Stimulated activated CD4-positive, alpha-beta T cell treated with anti-CD3 and anti-CD28 coated beads, Interleukin-15, amount 100 ng/mL, for 24 hours (primary cell): Measurements from ENCODE around the gene HCFC2.
"Not testable (repeated sequence)": the region's sequence is repeated elsewhere in the genome, so short reads cannot be mapped to it uniquely, and the experiment has no call there.

ENCODE experiments used
- DNase-seq: peaks from one replicate; pipeline ENCODE4 v3.0.0-alpha.2; 2020

HCFC2 gene

DNA sequence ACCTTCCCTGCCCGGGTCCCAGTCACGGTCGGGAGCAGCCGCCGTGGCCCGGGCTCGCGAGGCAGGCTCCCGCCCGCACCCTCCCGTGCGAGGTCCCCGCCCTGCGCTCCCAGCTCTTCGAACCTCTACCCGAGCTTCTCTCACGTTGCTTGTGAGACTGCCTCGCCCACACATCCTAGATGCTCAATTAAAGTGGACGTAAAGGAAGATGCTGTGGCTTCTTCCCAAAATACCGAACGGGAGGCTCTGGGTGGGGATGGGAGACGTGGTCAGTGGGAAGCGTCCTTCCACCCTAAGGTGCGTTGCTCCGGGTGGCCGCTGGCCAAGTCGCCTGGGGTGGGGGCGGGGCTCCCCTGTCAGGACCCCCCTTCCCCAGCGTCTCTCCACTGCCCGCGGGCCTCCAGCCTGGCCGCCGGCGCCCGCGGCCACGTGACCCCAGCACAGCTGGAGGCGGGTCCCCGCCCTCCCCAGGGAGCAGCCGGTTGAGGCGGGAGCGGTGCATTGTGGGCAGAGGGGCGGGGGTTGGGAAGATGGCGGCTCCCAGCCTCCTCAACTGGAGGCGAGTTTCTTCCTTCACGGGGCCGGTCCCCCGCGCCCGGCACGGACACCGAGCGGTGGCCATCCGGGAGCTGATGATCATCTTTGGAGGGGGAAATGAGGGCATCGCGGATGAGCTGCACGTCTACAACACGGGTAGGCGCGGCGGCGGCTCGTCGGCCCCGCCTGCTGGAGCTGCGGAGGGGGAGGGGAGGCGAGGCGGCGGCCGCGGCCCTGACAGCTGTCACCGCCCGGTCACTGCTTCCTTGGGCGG is at the start of gene HCFC2:
HCFC2 (plus strand) TSS at position 501 of the 811 bp plus-strand sequence; CDS start at position 531, 30 bp downstream.
- DNase-seq = peak; percentile 95

DNA sequence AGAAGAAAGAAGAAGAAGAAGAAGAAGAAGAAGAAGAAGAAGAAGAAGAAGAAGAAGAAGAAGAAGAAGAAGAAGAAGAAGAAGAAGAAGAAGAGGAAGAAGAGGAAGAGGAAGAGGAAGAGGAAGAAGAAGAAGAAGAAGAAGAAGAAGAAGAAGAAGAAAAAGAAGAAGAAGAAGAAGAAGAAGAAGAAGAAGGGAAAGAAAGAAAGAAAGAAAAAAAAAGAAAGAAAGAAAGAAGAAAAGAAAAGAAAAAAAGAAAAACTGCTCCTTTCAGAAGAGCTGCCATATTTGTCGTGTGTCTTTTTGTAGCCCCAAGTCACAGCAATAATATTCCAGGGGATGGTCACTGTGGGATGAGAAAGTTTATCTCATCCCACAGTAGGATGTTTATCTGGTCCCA is 42.5 kb upstream of the HCFC2 start:
- not testable (repeated sequence) for DNase-seq

DNA sequence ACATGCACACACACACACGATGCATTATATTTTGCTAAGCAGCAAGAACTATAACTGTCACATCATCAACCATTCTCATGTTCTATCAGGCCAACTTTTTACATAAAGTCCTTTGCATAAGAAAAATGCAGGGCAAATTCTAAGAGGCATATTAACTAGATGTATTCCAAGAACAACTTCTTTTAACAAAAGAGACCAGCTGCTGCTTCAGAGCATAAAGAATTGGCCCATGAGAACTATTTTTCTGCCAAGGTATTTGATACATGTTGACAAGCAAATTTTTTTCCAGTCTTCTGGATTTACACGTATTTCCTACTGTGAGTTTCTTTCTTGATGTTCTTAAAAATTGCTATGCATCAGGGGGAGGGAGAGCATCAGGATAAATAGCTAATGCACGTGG is 41.5 kb upstream of the HCFC2 start:
- no peak for DNase-seq

DNA sequence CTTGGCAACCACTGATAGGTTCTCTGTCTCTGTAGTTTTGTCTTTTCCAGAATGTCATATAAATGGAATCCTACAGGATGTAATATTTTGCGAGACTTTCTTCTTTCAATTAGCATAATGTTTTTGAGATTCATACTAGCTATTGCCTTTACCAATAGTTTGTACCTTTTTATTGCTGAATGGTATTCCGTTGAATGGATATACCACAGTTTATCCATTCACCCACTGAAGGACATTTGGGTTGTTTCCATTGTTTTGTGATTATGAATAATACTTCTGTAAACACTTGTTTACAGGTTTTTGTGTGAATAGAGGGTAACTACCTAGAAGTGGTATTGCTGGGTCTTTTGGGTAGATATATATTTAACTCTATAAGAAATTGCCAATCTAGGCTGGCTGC is 40.6 kb upstream of the HCFC2 start:
- no peak for DNase-seq

DNA sequence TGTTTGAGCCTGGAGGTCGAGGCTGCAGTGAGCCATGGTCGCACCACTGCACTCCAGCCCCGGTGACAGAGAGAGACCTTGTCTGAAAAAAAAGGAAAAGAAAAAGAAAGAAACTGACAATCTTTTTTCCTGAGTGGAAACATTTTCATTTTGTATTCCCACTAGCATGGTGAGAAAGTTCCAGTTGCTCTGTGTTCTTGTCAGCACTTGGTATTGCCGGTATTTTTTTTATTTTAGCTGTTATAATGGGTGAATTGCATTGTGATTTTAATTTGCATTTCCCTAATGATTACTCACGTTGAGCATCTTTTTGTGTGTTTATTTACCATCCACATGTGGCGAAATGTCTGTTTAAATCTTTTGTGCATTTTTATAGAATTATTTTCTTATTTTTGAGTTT is 40.0 kb upstream of the HCFC2 start:
- DNase-seq = no peak

DNA sequence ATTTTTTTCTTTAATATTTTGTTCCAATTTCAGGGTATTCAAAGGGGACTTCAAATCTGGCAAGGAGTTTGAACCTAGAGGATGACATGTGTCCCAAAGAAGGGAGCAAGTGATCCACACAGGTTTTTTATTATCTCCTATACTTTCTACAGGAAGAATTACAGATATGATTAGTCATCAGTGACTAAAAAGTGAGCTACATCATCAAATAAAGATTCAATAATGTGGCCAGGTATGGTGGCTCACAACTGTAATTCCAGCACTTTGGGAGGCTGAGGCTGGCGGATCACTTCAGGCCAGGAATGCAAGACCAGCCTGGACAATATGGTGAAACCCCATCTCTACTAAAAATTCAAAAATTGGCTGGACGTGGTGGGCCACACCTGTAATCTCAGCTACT is 38.6 kb upstream of the HCFC2 start:
- no peak for DNase-seq

DNA sequence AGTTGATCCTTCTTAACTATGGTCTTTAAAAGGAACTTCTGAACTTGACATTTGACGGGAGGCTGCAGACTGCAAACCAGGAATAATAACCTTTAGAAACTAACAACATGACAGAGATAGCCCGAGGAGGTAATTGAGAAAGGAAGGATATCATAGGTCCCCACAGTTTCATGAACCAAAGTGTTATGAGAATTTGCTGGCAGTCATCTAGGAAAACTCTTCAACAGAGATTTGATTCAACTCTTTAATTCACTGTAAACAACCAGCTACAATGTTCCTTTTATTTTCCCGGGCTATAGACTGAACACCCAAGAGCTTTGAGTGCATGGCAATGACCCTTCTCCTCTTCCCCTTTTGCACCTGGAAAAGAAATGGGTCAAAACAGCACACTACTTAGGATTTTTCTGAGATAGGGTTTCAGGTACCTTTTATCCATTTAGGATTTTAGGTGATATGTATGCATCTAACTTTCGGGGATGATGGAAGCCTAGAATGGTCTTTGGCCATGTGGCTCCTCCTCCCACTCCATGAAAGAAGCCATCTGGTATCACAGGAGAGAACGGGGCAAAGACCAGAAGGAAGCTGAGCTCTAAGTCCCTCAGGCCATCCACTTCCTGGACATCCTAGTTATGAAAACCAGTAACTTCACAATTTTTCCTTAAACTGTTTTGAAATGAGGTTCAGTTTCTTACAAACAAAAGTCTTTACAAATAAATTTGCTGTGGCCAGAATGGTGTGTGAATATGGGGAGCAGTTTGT is 37.3 kb upstream of the HCFC2 start:
- DNase-seq = no peak

DNA sequence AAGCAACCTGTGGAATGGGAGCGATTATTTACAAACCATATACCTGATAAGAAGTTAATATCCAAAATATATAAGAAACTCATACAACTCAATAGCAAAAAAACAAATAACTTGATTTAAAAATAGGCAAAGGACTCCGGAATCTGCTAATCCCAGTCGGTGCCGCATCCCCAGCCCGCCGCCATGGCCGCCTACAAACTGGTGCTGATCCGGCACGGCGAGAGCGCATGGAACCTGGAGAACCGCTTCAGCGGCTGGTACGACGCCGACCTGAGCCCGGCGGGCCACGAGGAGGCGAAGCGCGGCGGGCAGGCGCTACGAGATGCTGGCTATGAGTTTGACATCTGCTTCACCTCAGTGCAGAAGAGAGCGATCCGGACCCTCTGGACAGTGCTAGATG is 33.7 kb upstream of the HCFC2 start:
- DNase-seq = not testable (repeated sequence)

DNA sequence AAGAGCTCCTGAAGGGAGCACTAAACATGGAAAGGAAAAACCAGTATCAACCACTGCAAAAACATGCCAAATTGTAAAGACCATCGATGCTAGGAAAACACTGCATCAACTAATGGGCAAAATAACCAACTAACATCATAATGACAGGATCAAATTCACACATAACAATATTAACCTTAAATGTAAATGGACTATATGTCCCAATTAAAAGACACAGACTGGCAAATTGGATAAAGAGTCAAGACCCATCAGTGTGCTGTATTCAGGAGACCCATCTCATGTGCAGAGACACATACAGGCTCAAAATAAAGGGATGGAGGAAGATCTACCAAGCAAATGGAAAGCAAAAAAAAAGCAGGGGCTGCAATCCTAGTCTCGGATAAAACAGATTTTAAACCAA is 28.2 kb upstream of the HCFC2 start:
- DNase-seq = not testable (repeated sequence)

DNA sequence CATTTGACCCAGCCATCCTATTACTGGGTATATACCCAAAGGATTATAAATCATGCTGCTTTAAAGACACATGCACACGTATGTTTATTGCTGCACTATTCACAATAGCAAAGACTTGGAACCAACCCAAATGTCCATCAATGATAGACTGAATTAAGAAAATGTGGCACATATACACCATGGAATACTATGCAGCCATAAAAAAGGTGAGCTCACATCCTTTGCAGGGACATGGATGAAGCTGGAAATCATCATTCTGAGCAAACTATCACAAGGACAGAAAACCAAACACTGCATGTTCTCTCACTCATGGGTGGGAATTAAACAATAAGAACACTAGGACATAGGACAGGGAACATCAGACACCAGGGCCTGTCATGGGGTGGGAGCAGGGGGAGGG is 24.6 kb upstream of the HCFC2 start:
- DNase-seq = not testable (repeated sequence)

DNA sequence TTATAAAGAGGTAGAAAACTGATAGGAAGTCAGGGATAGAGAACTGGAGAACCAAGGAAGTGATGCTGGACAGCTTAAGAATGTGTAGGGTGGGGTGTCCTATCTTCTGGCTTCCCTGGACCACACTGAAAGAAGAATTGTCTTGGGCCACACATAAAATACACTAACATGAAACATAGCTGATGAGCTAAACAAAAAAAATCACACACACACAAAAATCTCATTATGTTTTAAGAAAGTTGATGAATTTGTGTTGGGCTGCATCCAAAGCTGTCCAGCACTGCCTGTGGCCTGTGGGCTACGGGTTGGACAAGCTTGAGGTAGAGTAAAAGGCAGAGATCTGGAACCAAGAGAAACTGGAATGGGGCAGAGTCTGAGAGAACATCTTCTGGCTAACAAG is 21.8 kb upstream of the HCFC2 start:
- no peak for DNase-seq

DNA sequence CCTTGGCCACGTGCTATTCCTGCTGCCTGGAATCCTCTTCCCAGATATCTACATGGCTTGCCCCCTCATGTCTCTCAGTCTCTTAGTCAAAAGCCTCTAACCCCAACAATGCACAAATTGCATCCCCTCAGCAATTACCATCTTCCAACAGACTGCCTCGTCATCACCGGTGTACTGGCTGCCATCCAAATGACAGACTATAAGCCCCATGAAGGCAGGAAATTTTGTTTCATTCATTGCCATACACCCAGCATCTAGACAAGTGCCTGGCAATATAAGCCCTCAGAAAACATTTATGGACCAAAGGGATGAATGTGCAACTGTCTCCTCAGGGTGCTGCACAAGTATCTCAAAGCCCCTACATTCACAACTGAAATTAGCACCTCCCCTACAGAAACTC is 20.2 kb upstream of the HCFC2 start:
- no peak for DNase-seq

DNA sequence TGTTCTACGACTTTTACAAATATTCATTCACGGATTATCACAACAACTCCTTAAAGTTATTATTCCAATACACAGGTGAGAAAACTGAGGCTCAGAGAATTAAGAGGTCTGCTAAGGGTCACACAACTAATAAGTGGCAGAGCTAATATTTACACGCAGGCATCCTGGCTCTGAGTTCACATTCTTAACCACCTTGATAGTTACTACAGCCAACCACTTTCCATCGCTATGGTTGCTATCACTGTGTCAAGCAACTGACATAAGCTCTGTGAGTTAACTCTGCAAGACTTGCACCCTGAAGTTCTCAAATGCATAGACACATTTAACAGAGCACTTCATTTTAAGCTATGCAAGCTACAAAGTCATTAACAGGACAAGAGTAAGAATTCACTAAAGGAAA is 18.0 kb upstream of the HCFC2 start:
- no peak for DNase-seq

DNA sequence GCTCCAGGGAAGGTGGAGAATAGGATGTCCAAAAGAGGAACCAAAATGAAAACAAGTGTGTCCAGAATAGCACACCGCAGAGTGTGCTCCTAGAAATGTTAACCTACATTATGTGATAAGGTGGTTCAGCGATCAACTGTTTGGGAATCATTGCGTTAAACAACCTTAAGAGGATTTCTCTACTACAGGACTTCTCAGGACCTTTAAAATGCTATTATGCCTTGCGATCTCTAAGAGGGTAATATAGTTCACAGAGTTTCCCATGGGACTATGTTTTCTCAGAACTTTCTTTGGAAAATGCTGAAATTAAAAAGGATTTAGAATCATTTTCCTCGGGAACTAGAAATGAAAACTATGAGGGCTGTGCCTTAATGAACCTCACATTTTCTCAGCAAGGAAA is 16.2 kb upstream of the HCFC2 start:
- DNase-seq = no peak

DNA sequence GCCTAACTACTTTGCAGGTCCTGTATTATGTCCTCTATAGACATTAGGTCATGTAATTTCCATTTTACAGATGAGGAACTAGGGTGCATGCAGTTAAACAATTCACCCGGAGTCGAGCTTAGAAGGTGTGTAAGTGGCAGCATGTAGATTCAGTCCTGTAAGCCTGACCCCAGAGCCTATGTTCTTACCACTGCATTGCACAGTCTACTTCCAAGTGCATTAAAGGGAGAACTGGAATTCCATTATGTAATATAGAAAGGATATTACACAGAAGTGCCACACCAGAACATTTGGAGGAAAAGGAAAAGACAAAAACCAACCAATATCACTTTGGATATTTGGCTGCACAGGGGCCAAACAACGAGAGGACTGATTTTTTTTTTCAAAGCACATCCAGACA is 15.5 kb upstream of the HCFC2 start:
- no peak for DNase-seq

DNA sequence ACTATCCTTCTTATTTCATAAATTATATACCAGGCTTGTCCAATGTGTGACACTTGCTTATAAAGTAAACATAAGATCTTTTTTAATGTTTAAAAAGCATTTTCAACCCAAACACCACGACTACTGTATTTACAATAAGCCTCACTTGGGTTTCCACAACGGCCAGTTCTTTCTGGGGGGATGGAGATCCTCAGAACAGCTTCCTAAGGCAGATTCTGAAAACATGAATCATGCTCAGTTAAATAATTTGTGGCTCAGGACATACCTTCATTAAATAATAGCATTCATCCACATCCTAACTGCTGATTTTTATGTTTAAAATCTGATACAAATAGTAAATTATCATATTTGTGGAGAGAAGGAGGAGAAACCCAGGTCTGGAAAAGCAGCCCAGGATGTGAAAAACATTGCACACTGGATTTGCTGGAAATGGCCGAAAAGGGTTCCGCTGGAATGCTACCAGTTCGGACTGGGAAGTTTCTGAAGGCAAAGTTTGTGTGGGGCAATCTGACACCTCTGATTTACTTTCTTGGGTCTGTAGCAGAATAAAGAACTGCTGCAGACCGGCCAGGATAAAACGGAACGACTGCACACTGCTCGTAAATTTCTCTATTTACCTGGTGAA is 14.9 kb upstream of the HCFC2 start:
- DNase-seq = no peak

DNA sequence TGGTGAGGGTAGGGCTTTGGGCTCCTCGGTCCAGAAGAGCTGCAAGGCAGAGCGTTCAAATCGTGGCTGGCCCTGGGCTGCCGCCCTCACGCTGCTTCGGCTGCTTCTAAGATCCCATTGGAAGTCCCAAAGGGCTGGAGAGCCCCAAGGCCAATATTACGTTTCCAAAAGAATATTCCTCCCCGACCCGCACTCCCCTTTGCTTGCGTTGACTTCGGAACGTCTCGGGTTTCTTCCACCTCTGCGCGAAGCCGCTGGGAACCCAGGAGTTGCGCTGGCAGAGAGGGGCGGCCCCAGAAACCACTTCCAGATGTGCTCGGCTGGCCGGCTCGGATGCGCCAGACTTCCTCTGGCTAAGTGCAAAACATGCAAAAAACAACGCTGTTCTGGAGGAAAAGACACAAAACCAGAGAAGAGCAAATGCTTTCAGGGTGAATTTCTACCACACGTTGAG is 14.4 kb upstream of the HCFC2 start, which contains the start of gene GLT8D2:
GLT8D2 (minus strand) TSS at position 285 of the 454 bp plus-strand sequence. CDS start 30,539 bp downstream, outside the sequence.
- DNase-seq = peak; percentile 24

DNA sequence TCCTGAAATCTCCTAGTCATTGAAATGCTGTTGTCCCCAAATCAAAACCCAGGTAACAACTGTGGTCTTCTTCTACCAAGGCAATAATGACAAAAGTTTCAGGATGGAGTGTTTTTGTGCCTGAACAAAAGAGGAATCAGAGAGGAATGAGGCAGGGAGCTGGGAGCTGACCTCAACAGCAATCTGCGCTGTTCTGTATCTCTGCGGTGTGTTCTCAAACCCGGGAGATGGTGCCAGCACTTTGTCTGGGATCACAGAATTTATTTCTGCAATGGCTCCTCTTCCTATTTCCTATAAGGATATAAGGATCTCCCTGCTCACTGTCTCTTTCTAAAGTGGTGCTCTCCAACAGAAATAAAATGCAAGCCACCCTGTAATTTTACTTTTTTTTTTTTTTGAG is 13.9 kb upstream of the HCFC2 start:
- no peak for DNase-seq

DNA sequence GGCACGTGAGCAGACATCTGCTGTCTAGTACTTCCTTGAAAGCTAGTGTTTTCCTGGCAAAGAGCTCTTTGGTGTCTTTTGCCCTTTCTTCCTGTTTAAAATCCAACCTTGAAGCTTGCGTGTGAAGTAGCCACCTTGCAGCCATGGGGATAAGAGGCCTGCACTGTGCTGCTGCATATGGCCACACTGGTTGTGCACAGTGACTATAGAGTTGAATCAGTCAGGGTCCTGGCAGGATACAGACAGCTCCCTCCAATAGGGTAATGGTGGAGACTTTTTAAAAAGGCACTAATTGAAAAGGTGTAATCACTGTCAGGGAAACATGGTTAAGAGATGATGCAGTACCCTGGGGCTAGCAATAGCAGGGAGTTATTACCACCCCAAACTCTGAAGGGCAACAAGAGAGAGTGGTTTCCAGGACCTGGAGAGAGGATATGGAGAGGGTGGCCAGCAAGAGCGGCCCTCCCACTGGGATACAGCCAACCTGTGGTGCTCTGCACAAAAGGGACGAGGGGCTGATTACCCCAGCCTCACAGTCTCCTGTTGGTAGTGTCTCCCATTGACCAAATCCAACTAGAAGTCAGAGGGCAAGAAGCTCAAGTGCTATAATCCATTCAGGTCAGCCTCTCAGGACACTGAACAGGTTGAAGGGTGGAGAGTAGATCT is 9.5 kb upstream of the HCFC2 start:
- DNase-seq = no peak

DNA sequence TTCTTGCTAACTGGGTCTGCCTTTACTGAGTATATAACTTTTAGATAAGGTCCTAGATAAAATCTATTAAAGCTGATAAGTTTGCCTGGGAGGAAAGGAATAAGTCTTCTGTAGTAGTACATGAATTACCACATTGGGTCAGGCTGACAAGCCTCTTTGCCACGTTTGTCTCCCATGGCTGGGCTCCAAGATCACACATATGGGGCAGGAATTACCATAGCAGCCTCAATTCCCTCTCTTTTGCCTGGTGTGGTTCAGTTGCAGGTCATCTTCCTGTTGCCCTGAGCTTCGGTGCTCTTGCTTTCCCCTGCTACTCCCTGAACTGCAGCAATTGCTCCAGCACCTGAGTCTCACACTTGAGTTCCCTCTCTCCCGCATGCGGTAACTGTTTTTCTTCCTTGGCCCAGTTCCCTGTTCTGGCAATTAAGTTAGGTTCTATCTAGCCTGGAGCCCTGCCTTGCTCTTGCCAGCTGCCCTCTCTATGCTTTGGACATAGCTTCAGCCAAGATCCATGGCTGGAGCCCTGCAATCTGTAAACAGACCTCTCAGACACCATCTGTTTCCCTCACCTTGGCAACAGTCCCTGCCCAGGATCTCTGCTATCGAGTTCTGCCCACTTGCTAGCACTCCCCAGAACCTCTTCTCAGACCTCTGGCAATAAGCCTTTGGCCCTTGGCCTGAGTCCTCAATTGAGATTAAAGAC is 8.5 kb upstream of the HCFC2 start:
- no peak for DNase-seq

DNA sequence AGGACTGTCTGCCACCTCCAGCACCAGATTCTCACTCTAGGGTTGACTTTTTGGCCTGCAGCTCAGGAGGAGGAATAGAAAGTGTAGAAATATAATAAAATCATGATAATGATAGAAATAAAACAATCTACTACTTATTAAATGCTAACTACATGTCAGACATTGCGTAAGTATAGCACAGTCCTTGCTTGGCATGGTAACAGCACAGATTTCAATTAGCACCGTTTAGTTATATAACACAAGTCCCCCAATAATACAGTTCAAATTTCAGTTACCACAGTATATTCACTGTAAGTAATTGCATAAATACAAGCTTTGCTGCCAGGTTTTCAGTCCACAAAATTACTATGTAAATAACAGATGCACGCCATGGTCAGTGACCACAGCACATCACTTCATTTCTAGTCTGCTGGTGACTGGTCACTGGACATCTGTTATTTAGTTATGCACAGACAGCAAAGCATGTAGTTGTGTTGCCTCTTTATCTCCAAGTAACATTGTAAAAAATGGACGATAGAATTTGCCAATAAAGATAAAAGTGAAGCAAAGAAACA is 7.8 kb upstream of the HCFC2 start:
- no peak for DNase-seq

DNA sequence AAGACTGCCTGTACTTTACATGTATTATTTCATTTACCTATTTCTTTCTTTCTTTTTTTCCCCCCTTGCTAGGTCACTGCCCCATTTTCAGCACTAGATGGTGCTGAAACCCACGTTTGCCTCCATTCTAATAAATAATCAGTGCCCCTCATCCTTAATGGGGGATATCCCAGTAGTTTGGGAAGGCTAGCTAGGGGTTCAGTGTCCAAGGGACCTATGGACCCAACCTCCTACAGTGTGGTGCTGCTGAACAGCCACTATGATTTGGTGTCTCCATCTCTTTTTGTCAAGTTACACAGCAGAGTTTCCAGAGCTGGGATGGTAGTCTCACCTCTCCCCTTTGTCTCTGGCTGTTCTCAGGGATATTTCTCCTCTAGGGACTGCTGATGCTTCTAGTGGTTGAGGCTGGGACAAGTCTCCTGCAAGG is 6.5 kb upstream of the HCFC2 start:
- no peak for DNase-seq
